HepG2 (cell line): ENCODE results near the gene CCL1. TPM values are rescaled to one million over a fixed set of nuclear protein-coding genes. Genes with fewer than 3 reads are reported as not detected.

ENCODE experiments used
- ATAC-seq: fragments of 200-7000 bp; cut with Tn5 transposase; 3 replicates; pipeline ENCODE4 v1.9.1; 2020; ENCODE audit warnings: mild to moderate bottlenecking, moderate library complexity
- BruUV-seq: library from RNA; stranded (reverse); fragments of 400-500 nt; replicated peaks from 2 replicates; lab custom pipeline; 2021; lab: Mats Ljungman, UMichigan
- CTCF ChIA-PET: fragments of 300-600 bp; formaldehyde crosslinking; extraction: SDS; loops from one replicate; lab custom pipeline; 2021; ENCODE audit warnings: low total read pairs, inconsistent platforms, low intra/inter-chr PET ratio; lab: Yijun Ruan, JAX
- POLR2A ChIA-PET: fragments of 350-600 bp; sonication (Branson Sonifier 250); formaldehyde crosslinking; loops from one replicate; lab custom pipeline; 2020; ENCODE audit warnings: antibody characterized with exemption, inconsistent platforms; lab: Yijun Ruan, JAX
- DNase-seq: peaks from one replicate; pipeline ENCODE4 v3.0.0-alpha.2; 2015; ENCODE audit warnings: low spot score
- FAIRE-seq: peaks from 3 replicates; lab custom pipeline; 2011; peaks lifted over from hg19 to GRCh38; lab: Jason Lieb, UNC
- H2AFZ ChIP-seq: one replicate; pipeline ENCODE4 v1.6.1; 2011; ENCODE audit warnings: low read length, inconsistent platforms
- H3K27ac ChIP-seq: fragments of 300-600 bp; 3 replicates; pipeline ENCODE4 v1.8.0; 2011; ENCODE audit warnings: mixed run types, mild to moderate bottlenecking, mixed read lengths, low read length, inconsistent platforms; ENCODE audit not compliant: insufficient read depth; ENCODE audit errors: extremely low read length
- H3K27me3 ChIP-seq, 2 experiments: fragments of 200-600 bp in 1 of 2; 2 replicates in 1 of 2; 3 replicates in 1 of 2; pipeline versions ENCODE4 v1.6.0 to v1.8.0; 2011; ENCODE audit warnings: low read length in 2 of 2, mild to moderate bottlenecking in 2 of 2, moderate library complexity in 2 of 2, inconsistent platforms in 1 of 2; ENCODE audit not compliant: insufficient read depth in 2 of 2, control insufficient read depth in 1 of 2
- H3K36me3 ChIP-seq, 2 experiments: fragments of 200-600 bp in 1 of 2; replicated peaks in 1 of 2; 2 replicates in 1 of 2; 3 replicates in 1 of 2; pipeline versions ENCODE4 v1.5.1 to v1.8.0; 2011; ENCODE audit warnings: low read length in 2 of 2, inconsistent platforms in 1 of 2; ENCODE audit not compliant: insufficient read depth in 2 of 2, control insufficient read depth in 1 of 2
- H3K4me1 ChIP-seq: 2 replicates; pipeline ENCODE4 v1.5.1; 2012; ENCODE audit warnings: low read length, inconsistent platforms; ENCODE audit not compliant: insufficient read depth
- H3K4me2 ChIP-seq: 2 replicates; pipeline ENCODE4 v1.6.0; 2011; ENCODE audit warnings: low read depth, low read length, inconsistent platforms
- H3K4me3 ChIP-seq, 3 experiments: fragments of 200-600 bp in 1 of 3; sonication (generic), shearing (Covaris generic) in 1 of 3; replicated peaks in 1 of 3; 2 replicates each; pipeline ENCODE4 v1.5.1; 2011 to 2016; ENCODE audit warnings: low read length in 3 of 3, inconsistent platforms in 2 of 3, low read depth in 2 of 3, mild to moderate bottlenecking in 2 of 3, control low read depth in 1 of 3, mixed read lengths in 1 of 3; ENCODE audit not compliant: insufficient read depth in 1 of 3
- H3K79me2 ChIP-seq: one replicate; pipeline ENCODE4 v1.6.1; 2011; ENCODE audit warnings: low read length, inconsistent platforms; ENCODE audit not compliant: insufficient read depth
- H3K9ac ChIP-seq: 2 replicates; pipeline ENCODE4 v1.6.0; 2011; ENCODE audit warnings: mild to moderate bottlenecking, low read depth, low read length, inconsistent platforms; ENCODE audit not compliant: insufficient read depth
- H3K9me3 ChIP-seq: 2 replicates; pipeline ENCODE4 v1.5.1; 2012; ENCODE audit warnings: mild to moderate bottlenecking, low read length
- H4K20me1 ChIP-seq: 2 replicates; pipeline ENCODE4 v1.6.0; 2011; ENCODE audit warnings: inconsistent platforms, mild to moderate bottlenecking, low read length, moderate library complexity; ENCODE audit not compliant: insufficient read depth
- CBX2 ChIP-seq, 2 experiments: fragments of 200-600 bp in 1 of 2; sonication (generic); formaldehyde crosslinking in 1 of 2; IDR thresholded peaks; 2 replicates each; pipeline versions ENCODE4 v1.7.0 to v1.8.1; 2018 to 2022; ENCODE audit warnings: low read depth in 2 of 2, low read length in 1 of 2, mild to moderate bottlenecking in 1 of 2, missing genetic modification reagents in 1 of 2
- CHD4 ChIP-seq: fragments of 200-600 bp; sonication (generic); IDR thresholded peaks from 2 replicates; pipeline ENCODE4 v1.7.0; 2017; ENCODE audit warnings: mild to moderate bottlenecking, low read length, borderline replicate concordance
- MAFK ChIP-seq, 2 experiments: IDR thresholded peaks in 1 of 2; conservative IDR thresholded peaks in 1 of 2; 2 replicates each; pipeline ENCODE4 v1.6.1; 2011; ENCODE audit warnings: improper control_type of control experiment in 2 of 2, low read length in 2 of 2
- NFE2L2 ChIP-seq: fragments of 150-350 bp; IDR thresholded peaks from 2 replicates; pipeline ENCODE4 v1.6.1; 2014; ENCODE audit warnings: low read length
- RAD21 ChIP-seq: fragments of 450-650 bp; formaldehyde crosslinking; IDR thresholded peaks from 2 replicates; pipeline ENCODE4 v1.5.0; 2020; ENCODE audit warnings: mild to moderate bottlenecking
- SOX5 ChIP-seq: IDR thresholded peaks from 2 replicates; pipeline ENCODE4 v1.6.1; 2016; ENCODE audit warnings: borderline replicate concordance
- TOPORS ChIP-seq: sonication (generic); formaldehyde crosslinking; IDR thresholded peaks from 2 replicates; pipeline ENCODE4 v1.8.0; 2023; ENCODE audit warnings: mild to moderate bottlenecking, missing genetic modification reagents
- ZBTB25 ChIP-seq: IDR thresholded peaks from 2 replicates; pipeline ENCODE4 v1.6.1; 2018; ENCODE audit warnings: missing genetic modification reagents
- ZBTB3 ChIP-seq: sonication (generic); formaldehyde crosslinking; IDR thresholded peaks from 2 replicates; pipeline ENCODE4 v1.4.0; 2020; ENCODE audit warnings: low read depth, mild to moderate bottlenecking, moderate library complexity, missing genetic modification reagents, borderline replicate concordance
- ZNF800 ChIP-seq: sonication (generic); formaldehyde crosslinking; IDR thresholded peaks from 2 replicates; pipeline ENCODE4 v1.4.0; 2020; ENCODE audit warnings: missing genetic modification reagents
- in situ Hi-C: cut with HindIII; loops from 2 replicates; pipeline ENCODE4 v1.10.0; 2017; ENCODE audit warnings: low pct_unique_long_range_greater_than_20kb; ENCODE audit not compliant: extremely low pct_ligation_motif_present
- intact Hi-C: fragments of 100-400 bp; cut with micrococcal nuclease; formaldehyde crosslinking; loops from one replicate; pipeline ENCODE4 v1.10.0; 2022; ENCODE audit not compliant: unreplicated experiment
- polyA plus RNA-seq, 8 experiments: library from polyadenylated mRNA; depleted of rRNA in 3 of 8; stranded (reverse) in 7 of 8; unstranded in 1 of 8; fragments of >200 nt; fragmentation: Illumina TruSeq in 4 of 8; extraction: Trizol in 4 of 8; gene quantifications; 2 replicates each; pipeline versions ENCODE4 v1.2.1 to v1.2.3, GENCODE V29; 2011 to 2016; ENCODE audit warnings: low read depth in 4 of 8, missing spikeins in 1 of 8, mixed read lengths in 1 of 8; ENCODE audit not compliant: insufficient read depth in 1 of 8
- total RNA-seq, 5 experiments: library from RNA; depleted of rRNA; stranded (reverse); fragments of >200 nt; fragmentation: Illumina TruSeq; extraction: Trizol; gene quantifications; 2 replicates each; pipeline ENCODE4 v1.2.3, GENCODE V29; 2016; ENCODE audit warnings: low read depth in 1 of 5
- TF ChIP-seq, protein P1 (sequence below): sonication (generic); formaldehyde crosslinking; IDR thresholded peaks from 2 replicates; pipeline ENCODE4 v1.5.1; 2020; ENCODE audit warnings: mild to moderate bottlenecking, missing genetic modification reagents, borderline replicate concordance
- TF ChIP-seq, protein P2 (sequence below): sonication (generic); formaldehyde crosslinking; IDR thresholded peaks from 2 replicates; pipeline ENCODE4 v1.4.0; 2020; ENCODE audit warnings: missing genetic modification reagents; ENCODE audit errors: not compliant biosample characterization
- TF ChIP-seq, protein P3 (sequence below): sonication (generic); formaldehyde crosslinking; IDR thresholded peaks from 2 replicates; pipeline ENCODE4 v1.4.0; 2020; ENCODE audit warnings: mild to moderate bottlenecking, missing genetic modification reagents

Gene CCL1
- total and polyA plus RNA-seq, 2 of the 13 experiments (the other 11 are each of a cell fraction or from before 2014, with no cell fraction given), result not detected

- no peaks in the 10 kb centered on the region for H3K36me3 ChIP-seq
- no peaks in the 10 kb centered on the region for H3K9me3 ChIP-seq
- no TSS peak for BruUV-seq
- H2AFZ ChIP-seq, result no peak overlapping the region
- no peak overlapping the region for H3K4me2 ChIP-seq
- ChIA-PET CTCF (no interaction called here), POLR2A (no interaction called here)
- no peak for FAIRE-seq
- H3K79me2 ChIP-seq, result no peaks in the 10 kb centered on the region
- no peaks in the 10 kb centered on the region for H3K4me1 ChIP-seq
- intact Hi-C loops, result no loop called here
- H4K20me1 ChIP-seq, result no peaks in the 10 kb centered on the region
- H3K27ac ChIP-seq, result no peak overlapping the region
- no peaks in the 10 kb centered on the region for H3K27me3 ChIP-seq
- ATAC-seq, result no peak
- no peak overlapping the region for H3K9ac ChIP-seq
- DNase-seq, result no peak
- no peak overlapping the region for H3K4me3 ChIP-seq
- in situ Hi-C loops, result no loop called here
- TF ChIP-seq TOPORS (CRISPR knock-in tag) (no peak), ZBTB25 (CRISPR knock-in tag) (no peak), SOX5 (no peak), CHD4 (no peak), RAD21 (no peak), CBX2 (IDR thresholded peaks at IDR 0.05; ENCODE audit: low read depth, low read length) (no peak), CBX2 (CRISPR knock-in tag; IDR thresholded peaks at IDR 0.05; ENCODE audit: low read depth) (no peak), ZNF800 (no peak), ZBTB3 (no peak), MAFK (conservative IDR thresholded peaks at IDR 0.05 in 1 of 2, IDR thresholded peaks at IDR 0.05 in 1 of 2; ENCODE audit: low read length in 2 of 2) (no peak), NFE2L2 (no peak)
- TF ChIP-seq, protein P1, sequence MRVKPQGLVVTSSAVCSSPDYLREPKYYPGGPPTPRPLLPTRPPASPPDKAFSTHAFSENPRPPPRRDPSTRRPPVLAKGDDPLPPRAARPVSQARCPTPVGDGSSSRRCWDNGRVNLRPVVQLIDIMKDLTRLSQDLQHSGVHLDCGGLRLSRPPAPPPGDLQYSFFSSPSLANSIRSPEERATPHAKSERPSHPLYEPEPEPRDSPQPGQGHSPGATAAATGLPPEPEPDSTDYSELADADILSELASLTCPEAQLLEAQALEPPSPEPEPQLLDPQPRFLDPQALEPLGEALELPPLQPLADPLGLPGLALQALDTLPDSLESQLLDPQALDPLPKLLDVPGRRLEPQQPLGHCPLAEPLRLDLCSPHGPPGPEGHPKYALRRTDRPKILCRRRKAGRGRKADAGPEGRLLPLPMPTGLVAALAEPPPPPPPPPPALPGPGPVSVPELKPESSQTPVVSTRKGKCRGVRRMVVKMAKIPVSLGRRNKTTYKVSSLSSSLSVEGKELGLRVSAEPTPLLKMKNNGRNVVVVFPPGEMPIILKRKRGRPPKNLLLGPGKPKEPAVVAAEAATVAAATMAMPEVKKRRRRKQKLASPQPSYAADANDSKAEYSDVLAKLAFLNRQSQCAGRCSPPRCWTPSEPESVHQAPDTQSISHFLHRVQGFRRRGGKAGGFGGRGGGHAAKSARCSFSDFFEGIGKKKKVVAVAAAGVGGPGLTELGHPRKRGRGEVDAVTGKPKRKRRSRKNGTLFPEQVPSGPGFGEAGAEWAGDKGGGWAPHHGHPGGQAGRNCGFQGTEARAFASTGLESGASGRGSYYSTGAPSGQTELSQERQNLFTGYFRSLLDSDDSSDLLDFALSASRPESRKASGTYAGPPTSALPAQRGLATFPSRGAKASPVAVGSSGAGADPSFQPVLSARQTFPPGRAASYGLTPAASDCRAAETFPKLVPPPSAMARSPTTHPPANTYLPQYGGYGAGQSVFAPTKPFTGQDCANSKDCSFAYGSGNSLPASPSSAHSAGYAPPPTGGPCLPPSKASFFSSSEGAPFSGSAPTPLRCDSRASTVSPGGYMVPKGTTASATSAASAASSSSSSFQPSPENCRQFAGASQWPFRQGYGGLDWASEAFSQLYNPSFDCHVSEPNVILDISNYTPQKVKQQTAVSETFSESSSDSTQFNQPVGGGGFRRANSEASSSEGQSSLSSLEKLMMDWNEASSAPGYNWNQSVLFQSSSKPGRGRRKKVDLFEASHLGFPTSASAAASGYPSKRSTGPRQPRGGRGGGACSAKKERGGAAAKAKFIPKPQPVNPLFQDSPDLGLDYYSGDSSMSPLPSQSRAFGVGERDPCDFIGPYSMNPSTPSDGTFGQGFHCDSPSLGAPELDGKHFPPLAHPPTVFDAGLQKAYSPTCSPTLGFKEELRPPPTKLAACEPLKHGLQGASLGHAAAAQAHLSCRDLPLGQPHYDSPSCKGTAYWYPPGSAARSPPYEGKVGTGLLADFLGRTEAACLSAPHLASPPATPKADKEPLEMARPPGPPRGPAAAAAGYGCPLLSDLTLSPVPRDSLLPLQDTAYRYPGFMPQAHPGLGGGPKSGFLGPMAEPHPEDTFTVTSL (CRISPR knock-in tag), result no peak
- TF ChIP-seq, protein P2, sequence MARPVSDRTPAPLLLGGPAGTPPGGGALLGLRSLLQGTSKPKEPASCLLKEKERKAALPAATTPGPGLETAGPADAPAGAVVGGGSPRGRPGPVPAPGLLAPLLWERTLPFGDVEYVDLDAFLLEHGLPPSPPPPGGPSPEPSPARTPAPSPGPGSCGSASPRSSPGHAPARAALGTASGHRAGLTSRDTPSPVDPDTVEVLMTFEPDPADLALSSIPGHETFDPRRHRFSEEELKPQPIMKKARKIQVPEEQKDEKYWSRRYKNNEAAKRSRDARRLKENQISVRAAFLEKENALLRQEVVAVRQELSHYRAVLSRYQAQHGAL (CRISPR knock-in tag), result no peak
- TF ChIP-seq, protein P3, sequence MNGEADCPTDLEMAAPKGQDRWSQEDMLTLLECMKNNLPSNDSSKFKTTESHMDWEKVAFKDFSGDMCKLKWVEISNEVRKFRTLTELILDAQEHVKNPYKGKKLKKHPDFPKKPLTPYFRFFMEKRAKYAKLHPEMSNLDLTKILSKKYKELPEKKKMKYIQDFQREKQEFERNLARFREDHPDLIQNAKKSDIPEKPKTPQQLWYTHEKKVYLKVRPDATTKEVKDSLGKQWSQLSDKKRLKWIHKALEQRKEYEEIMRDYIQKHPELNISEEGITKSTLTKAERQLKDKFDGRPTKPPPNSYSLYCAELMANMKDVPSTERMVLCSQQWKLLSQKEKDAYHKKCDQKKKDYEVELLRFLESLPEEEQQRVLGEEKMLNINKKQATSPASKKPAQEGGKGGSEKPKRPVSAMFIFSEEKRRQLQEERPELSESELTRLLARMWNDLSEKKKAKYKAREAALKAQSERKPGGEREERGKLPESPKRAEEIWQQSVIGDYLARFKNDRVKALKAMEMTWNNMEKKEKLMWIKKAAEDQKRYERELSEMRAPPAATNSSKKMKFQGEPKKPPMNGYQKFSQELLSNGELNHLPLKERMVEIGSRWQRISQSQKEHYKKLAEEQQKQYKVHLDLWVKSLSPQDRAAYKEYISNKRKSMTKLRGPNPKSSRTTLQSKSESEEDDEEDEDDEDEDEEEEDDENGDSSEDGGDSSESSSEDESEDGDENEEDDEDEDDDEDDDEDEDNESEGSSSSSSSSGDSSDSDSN (CRISPR knock-in tag), result no peak
Measured at GRCh38 chr17:34354637-34355036, 8.4 kb downstream of the CCL1 start.
